DMS53 treated with DMSO at 0.1 percent for 48 hours (cell line): ENCODE data around the gene DNM3.

Experiments
- DNase-seq: peaks from one replicate; lab custom pipeline; 2025; ENCODE audit not compliant: unreplicated experiment; lab: John Stamatoyannopoulos, UW

DNM3 gene

DNA sequence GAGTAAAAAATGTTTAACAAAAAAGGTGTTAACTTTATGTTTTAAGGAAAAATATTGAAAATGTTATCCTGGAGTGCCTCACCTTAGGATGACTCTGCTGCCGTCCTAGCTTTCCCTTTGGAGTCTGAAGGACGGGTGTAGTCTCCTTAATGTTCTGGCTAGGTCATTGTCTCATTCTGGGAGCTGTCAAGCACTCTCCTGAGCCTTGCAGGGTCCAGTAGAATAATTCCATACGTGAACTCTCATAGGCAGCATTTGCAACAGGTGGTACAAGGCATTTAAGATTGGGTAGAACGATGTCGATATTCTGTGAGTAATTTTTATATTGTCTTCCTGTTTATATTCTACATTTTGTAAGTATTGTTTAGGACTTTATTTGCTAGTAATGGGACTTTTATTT lies 295.6 kb downstream of the DNM3 start:
- no peak for DNase-seq

DNA sequence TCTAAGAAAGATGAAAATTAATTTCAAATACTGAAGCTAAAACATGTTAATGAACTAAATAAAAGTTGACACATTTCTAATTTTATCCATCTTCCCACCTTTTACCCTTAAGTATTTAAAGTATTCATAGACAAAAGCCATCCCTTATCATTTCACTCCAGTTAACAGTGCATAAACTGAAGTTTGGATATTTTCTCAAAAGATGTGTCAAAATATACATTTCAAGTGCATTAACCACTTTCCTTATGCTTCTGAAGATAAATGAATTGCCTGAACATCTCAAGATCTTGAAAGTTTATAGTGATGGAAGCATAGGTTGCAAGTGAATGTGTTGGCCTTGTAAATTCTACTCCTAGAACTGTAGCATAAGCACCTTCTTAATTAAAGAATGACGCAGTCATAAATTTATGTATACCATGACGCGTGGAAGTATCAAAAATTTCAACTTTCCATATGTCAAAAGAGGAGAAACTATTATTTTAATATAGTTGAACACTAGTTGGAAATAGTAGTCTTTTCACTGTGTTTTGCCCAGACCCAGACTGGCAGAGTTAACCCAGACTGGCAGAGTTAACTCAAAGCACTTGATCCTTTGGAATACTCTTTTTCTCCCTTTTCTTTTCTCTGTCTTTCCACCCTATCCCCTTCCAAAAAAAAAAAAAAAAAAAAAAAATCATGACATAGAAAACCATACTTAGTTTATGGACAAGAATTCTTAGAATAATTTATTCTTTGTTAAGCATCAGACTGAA lies 296.6 kb downstream of the DNM3 start:
- DNase-seq = no peak

DNA sequence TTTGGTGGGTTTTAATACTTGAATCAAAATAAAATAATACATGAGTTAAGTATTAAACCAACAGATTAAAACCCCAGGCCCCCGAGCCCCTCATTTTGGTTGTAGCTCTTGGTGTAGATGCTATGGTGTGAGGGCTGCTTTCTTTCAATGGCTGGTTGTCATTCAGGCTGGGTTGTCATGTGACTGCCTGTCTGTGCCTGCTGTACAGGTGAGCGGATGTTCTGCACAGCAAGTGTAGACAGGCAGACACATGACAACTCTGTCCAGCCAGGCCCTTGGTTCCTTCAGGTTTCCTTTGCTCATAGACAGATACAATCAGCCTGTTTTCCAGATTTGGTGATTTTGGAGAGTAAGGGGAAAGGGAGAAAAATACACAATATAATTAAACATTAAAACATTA lies 297.3 kb downstream of the DNM3 start:
- DNase-seq = peak; percentile 4

DNA sequence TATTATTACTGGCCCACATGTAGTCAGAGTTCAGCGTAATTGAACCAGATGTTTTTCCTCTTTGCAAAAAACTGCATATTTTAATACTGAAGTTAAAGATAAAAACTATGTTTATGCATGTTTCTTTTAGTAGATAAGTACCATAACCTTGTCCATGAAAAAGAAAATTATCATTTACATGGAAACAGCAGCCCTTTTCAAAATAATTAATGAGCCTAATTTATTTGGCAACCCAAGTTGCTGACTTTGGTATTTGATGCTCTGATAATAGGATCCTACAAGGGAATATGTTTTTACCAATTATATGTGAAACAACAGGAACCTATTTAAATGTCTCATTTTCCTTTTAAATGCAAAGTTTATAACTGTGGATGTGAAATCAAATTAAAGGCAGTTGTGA lies 297.9 kb downstream of the DNM3 start:
- DNase-seq = no peak

DNA sequence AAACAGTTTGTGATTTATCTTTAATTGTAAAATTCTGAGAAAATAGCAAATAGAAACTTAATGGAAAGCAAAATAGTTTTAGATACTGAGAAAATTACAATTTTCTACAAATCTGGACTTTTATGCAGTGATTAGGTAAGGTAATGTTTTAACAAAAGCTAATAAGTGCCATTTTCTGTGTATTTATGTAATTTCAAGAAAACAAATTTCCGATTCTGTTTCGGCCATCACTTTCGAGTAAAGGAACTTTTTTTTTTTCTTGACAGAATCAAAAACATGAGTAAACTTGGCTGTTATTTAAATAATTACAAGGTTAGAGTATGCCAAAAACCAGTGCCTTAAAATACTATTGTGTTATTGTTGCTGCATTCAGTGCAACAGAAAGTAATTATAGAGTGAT lies 298.8 kb downstream of the DNM3 start:
- DNase-seq = no peak

DNA sequence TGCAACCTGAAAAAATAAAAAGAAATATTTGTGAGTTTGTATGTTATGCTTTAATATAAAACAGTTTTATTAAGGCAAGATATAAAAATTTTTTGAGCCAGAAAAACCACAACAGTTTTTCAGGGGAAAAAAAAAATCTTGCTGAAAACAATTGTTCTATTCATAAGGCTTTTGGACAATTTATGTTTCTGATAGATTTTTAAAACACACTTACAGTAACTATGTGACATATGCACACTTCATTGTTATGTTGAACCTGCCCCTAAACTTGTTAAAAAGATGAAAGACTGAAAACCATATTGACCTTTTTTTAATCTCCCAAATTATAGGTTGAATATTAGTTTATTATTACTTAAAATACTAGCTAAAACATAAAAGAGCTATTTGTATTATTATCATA lies 299.3 kb downstream of the DNM3 start:
- DNase-seq = no peak

DNA sequence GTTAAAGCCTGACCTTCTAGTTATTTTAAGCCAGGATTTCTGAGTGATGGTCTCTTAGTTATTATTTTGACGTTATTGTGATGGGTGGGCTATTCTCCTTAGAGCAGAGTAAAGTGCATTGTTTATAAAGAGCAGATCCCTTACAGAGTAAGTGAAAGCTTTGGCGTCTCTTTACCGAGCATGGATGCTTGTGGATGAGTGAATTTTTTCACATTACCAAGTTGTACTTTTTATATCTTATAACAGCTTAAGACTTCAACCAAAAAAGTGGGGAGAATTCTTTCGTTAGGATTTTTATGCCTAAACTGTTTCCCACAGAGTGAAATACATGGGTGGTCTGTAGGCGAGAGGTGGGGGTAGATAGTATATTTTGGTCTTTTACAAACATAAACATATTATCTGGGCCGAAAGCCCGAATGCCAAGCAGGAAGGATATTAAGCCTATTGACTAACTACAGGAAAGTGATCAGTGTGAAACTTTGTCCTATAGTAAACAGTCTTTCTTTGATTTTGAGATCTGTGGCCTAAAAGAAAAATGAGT lies 300.1 kb downstream of the DNM3 start:
- no peak for DNase-seq

DNA sequence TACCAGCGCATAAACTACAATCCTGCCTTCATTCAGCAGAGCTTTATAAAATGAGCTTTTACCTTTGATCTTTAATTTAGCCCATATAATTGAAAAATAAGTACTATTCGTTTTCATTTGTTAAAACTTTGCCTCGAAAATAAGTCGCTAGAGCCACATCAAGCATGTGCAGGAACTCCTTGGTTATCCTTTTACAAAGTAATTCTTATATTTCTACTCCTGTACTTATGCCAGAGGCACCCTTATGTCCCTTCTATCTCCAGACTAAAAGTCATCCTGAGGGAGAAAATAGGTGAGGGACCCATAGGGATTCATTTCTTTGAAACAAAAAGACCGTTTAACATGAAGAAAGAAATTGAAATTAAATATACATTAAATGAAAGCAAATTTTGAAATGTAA lies 301.0 kb downstream of the DNM3 start:
- DNase-seq = no peak

DNA sequence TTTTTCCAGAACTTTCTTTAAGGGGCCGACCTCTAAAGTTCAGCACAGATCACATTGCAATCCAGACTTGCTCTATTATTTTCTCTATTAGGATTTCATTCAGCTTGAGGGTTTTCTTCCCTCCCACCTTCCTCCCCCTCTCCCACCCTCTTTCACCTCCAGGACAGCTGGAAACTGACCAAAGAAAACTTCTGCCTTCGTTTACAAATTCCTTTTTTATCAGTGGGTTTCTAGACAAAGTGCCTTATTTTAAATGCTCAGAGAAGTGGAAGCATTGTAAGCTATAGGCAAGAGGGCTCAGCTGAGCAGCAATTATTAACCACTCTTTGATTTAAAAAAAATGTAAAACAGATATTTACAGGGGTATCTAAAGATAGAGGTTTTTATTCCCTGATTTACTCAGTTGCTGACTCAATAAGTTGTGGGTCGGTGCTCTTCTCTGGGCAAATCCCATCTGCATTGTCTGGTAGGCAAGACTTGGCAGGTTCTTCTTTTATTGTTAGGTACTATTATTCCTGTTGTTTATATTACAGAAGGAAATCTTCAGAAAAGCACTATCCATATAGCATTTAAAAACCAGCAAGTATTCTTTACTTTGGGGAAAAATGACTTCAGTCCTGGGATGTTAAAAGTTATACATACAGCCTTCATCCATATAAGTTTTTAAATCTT lies 302.2 kb downstream of the DNM3 start:
- DNase-seq = no peak

DNA sequence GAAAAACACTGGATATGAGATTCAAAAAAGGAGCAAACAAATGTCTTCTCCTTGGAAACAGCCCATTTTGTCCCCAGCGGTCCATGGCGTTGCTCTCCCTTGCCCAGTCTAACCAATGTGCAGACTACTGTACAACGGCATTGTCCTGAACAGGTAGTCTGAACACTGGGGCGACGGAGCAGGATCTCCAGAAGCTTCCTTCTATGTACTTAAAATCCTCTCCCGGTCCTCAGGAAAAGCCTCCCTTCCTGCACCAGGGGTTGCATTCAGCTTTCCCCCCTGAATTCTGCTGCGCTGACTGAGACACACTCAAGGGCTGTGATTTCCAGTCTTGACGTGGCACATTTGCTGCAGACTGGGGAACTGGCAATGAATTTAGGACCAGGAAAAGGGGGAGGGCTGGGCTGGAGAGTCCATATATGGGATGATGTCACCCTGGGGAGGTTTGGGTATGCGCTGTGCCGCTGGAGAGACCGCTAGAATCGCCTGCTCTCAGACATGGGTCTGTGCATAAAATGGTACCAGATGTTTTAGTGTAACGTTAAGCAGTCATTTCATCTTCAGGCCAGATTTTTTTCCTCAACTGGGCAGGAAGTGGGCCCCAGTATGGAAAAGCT lies 303.3 kb downstream of the DNM3 start:
- no peak for DNase-seq

DNA sequence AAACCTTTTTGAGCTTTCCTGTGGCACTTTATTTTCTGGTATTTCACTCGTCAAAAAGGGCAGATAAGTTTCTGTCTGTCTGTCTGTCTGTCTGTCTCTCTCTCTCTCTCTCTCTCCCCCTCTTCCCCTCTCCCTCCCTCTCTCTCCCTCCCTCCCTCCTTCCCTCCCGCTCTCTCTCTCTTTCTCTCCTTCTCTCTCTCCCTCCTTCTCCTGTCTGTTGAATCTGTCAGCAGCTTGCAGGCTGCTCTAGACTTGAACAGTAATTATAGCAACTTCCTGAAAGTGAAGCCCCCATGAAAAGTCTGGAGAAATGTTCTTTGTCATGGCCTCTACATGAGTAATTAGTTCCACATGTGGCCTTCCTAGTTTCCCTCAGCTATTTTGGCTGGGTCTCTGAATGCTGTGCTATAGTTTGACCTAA lies 303.9 kb downstream of the DNM3 start:
- DNase-seq = no peak

DNA sequence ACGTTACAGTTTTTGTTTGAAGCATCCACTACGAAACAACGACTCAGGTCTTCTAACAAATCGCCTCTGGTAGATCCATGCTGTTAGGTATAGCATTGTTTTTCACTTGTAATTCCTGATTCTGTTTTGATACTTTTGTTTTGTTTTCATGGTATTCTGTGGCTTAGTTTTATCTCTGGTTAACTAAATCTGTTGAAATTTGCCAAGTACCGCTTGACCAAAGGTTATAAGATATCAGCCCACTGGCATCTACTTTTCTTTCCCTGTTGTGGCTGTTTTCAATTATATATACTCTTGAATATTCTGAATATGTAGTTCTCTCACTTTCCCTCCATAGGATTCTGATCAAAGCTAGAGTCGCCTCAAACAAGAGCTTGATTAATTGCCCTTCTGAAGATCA lies 304.4 kb downstream of the DNM3 start:
- no peak for DNase-seq

DNA sequence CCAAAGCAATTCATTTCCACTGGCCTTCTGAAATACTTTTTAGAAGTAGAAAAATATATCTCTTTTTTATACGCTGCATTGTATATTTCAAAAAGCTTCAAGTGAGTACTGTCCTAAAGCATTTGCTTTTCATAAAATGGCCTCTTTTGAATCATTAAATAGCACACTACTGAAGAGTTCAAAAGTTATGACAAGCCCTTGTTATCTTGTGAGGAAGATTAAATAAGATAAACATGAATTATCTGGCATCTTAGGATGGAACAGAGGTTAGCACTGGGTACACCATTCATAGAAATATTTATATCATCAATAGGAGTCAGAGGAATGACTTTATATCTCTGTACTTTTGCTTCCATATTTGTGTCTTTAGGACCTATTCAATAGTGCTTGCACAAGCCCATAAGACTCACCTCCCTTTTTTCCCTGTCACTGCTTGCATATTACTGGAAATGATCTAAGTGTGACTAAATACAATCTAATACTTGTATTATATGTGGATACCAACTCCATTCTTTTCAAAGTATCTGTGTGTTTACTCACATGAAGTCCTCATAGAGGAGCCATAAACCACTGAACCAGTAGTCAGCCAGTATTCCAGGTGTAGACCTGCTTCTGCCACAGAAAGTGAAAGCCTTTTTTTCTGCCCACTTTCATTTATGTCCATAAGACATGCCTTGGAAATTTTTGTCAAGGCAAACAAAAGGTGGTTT lies 305.0 kb downstream of the DNM3 start:
- no peak for DNase-seq

DNA sequence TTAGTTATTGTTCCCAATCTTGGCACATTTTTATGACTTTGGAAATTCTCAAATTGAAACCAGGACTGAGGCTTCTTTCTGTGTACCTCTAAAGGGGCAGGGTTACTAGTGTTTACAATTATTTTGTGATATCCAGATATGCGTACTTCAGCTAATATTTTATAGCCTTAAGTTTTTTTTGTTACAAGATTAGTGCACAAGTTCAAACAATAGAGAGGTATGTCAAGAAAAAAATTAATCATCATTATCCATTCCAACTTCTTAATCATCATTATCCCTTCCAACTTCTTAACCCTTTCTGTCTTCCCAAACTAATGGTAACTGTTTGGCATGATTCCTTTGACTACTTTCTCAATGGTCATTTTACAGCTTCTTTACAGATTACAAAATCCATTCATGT lies 306.2 kb downstream of the DNM3 start:
- no peak for DNase-seq

DNA sequence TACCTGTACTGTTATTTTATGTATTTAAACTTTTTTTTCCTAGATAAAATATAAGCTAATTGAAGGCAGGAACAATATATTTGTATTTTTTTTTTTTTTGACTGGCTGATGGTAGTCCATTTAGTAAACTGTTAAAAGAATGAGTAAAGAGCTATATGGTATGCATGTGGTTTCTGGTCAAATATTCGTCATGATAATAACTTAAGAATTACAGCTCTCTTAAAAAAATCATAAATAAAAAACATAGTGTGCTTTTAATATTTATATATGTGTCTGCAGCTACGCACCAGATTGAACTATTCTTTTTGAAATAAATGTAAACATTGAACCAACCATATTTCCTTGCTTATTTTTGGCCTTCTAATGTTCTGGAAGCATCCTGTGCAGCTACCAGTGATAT lies 306.9 kb downstream of the DNM3 start:
- DNase-seq = no peak

DNA sequence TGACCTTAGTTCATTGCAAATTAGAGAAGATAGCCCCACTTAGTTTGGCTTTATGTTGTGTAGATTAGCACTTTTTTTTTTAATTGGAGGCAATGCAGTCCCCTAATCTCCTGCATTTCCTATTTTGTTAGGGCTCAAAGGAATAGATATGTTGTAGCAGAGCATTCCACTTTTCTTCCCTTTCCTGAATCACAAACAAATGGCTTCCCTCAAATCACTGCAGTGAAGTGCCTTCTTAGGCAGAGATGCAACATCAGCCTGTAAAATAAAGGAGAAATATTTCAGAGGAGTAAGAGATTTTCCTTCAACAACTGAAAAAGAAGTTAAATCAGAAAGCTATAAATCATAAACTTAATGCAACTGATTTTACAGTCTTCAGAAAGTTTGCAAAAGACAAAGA lies 307.4 kb downstream of the DNM3 start:
- no peak for DNase-seq

DNA sequence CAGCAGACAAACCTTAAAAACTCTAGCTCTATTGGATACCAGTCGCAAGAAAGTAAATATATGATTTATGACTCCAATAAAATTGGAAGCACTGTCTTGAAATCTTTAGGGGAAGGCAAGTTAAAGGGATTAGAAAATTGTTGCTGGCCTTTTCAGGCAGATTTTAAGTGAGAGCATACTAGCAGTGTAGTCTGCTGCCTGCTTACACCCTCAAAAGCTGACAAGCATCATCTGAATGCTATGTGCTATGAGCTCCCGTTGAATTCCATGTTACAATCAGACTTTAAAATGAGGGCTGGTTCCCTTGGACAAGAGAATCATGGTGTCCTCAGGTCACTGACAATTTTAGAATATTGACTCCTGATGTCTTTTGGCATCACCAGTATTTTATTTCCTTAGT lies 308.0 kb downstream of the DNM3 start:
- no peak for DNase-seq

DNA sequence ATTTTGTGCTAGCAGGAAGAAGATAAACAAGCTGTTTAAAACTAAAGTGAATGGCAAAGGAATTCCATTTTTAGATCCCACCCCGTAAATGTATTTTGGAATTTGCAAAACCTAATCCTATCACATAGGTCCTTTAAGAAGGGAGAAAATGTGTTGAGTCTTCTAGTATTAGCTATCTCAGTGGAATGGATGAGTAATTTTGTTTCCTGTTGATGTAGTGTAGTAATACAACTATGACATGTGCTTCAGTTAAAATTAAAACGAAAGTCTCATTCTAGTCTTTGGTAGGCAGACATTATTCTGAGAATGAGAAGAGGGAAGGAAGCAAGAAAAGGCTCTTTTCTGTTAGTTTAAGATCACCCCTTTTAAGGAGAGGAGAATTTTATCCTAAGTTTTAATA lies 313.3 kb downstream of the DNM3 start:
- DNase-seq = no peak

DNA sequence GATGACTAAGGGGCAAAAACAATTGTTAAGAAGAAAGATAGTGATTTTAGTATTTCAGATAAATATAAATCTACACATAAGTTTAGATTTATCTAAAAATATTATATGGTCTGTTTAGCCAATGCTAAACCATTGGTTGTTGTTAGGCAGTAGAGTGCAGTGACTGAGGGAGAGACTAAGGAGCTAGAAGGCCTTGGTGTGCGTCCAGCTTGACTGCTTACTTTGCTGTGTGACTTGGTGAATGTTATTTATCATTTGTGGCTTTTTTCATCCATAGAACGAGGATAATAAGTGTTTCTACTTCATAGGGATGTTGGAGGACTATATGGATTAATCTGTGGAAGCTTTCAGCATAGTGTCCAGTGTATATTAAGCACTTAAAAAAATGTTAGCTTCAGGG lies 314.5 kb downstream of the DNM3 start:
- no peak for DNase-seq

DNA sequence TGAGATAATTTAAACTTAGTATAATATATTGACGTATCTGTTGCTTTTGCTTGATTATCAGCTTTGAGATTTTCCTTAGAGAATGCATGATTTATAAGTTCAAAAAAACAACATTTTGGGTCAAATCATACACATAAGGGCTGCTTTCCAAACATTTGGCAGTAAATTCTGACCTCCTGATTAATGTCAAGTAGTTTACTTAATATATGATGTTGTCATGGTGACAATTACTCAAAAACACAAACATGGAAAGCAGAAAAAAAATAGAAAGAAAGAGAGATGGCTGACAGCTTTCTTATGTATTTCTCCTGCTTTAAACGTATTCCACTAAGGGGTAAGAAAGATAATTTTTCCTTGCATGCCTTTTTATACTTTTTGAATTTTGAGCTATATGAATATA lies 320.9 kb downstream of the DNM3 start:
- DNase-seq = no peak

DNA sequence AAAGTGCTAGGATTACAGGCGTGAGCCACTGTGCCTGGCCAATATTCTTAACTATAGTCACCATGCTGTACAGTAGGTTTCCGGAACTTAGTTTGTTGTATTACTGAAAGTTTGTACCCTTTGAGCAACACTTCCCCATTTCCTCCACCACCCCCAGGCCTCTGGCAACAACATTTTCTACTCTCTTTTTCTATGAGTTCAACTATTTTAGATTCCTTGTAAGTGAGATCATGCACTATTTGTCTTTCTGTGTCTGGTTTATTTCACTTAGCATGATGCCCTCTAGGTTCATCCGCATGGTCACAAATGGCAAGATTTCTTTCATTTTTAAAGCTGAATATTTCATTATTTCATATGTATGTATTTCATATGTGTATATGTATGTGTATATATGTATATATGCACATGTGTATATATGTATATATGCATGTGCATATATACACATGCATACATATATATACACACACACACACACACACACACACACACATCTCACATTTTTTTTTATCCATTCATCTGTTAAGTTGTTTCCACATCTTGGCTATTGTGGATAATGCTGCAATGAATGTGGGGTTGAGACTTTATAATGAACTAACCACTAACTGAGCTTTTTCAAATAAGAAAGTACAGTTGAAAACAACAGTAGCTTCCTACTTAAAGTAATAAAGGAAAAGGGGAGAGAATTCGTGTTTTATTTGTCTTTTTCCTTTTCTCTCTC lies 322.4 kb downstream of the DNM3 start:
- no peak for DNase-seq
